GM18520 (cell line): Measurements from ENCODE around the gene EMC1.
"Not testable (repeated sequence)": the region's sequence is repeated elsewhere in the genome, so short reads cannot be mapped to it uniquely, and the experiment has no call there.

Experiments used
- ATAC-seq: cut with Tn5 transposase; IDR thresholded peaks from one replicate; pipeline ENCODE4 v1.9.1; 2021; ENCODE audit not compliant: unreplicated experiment

EMC1 gene

GRCh38 chr1:19196331-19196730 is 55.0 kb downstream of the EMC1 start:
- ATAC-seq = no peak

DNA sequence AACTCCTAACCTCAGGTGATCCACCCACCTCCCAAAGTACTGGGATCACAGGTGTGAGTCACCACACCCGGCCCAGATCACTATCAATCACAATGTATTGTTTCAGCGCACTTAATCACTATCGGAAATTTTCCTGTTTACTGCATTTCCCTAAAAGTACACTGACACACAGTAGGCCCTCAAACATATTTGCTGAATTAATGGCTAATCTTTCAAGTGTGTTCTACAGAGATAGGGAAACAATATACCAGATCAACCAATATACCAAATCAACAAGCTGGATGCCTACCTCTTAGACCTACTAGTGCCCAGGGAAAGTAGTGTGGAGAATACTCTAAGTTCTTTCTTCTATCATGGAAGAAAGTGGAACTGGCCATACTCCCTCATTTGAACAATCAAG is 58.3 kb downstream of the EMC1 start:
- ATAC-seq = no peak

DNA sequence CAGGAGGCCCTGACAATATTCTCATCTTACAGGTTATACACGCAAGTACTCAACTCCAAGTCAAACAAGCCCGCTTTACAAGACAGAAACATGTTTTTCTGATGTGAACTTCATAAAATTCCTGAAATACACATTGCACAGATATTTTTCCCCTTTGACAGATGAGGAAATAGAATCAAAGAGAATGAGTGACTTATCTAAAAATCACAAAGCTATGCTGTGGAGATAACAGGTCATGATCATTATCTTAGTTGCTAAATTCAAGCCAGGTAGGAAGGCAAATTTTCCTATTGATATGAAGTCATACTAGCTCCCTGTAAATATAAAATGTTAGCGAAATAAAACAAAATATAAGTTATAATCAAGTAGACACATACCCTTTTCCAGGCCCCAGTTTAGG is 59.5 kb downstream of the EMC1 start:
- no peak for ATAC-seq

- no peak for ATAC-seq
These were observed 60.9 kb downstream of the EMC1 start for GRCh38 chr1:19190468-19190867.

GRCh38 chr1:19189270-19189669 is 62.1 kb downstream of the EMC1 start:
- ATAC-seq = no peak

- ATAC-seq = no peak
These were observed 63.5 kb downstream of the EMC1 start for GRCh38 chr1:19187852-19188251.

GRCh38 chr1:19186001-19186400 is 65.3 kb downstream of the EMC1 start:
- ATAC-seq = no peak

DNA sequence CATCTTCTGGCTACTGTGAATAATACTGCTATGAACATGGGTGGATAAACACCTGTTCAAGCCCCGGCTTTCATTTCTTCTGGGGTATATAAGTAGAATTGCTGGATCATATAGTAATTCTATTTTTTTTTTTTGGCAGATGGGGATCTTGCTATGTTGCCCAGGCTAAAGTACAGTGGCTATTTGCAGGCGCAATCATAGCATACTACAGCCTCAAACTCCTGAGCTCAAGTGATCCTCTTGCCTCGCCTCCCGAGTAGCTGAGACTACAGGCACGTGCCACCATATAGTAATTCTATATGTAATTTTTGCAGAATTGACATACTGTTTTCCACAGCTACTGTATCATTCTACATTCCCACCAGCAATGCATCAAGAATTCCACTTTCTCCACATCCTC is 69.1 kb downstream of the EMC1 start:
- ATAC-seq = no peak

- not testable (repeated sequence) for ATAC-seq
These were observed 71.1 kb downstream of the EMC1 start for GRCh38 chr1:19180265-19180657.

DNA sequence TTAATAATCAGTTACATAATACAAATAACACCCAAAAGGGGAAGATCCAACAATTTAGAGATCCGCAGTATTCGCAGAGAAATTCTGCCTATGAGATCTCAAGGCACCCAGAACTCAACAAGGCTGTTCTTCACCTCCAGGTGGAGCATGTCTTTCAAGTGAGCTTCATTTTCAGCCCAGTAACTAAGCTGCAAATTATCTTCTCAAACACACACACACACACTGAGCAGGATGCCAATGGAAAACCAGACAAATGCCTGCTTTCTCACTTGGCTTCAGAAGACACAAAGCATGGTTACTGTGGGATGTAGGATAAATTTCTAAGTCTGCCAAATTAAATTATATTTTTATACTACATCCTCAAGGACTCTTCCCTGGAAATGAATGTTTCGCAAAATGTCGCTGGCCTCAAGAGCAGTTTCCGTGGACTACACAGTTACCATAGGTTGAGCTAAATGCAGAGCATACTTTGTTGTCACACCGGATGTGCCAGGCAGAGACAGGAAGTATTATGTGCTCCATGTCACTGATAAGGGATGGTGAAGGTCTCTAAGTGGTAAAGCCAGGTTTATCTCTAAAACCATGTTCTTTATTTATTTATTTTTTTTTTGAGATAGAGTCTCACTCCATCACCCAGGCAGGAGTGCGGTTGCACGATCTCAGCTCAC is 71.6 kb downstream of the EMC1 start:
- ATAC-seq = no peak

- ATAC-seq = no peak
These were observed 72.5 kb downstream of the EMC1 start for GRCh38 chr1:19178734-19179398.

DNA sequence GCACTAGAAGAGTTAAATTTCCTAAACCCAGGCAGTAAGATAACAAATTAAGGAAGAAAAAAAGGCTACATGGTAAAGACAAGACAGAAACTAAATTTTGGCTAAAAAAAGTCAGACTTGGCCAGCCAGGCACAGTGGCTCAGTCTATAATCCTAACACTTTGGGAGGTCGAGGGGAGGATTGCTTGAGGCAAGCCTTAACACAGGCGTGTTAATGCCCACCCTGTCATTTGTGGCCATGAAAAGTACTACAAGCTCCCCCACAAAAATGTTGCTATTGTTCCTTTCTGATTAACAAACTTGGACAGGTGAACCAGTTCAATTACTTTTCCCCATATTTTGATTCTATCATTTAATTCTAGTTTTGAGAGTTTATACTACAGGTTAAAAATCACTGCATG is 73.5 kb downstream of the EMC1 start:
- no peak for ATAC-seq

DNA sequence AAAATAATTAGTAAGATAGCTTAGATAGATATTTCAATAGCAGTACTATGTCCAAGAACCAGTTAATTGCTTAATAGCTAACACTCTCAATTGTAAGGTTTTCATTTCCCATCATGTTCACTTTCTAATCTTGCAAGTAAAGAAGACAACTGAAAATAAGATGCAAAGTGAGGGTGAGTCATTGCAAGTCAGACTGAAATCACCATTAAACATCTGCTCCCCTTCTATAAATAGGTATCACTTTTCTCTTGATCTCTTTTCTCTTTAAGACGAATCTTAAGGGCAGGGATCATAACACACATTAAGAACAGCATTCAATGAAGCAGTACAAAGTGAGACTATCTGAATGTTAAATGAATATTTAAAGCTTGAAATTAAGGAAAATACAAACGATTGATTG is 81.7 kb downstream of the EMC1 start:
- ATAC-seq = peak; percentile 71

DNA sequence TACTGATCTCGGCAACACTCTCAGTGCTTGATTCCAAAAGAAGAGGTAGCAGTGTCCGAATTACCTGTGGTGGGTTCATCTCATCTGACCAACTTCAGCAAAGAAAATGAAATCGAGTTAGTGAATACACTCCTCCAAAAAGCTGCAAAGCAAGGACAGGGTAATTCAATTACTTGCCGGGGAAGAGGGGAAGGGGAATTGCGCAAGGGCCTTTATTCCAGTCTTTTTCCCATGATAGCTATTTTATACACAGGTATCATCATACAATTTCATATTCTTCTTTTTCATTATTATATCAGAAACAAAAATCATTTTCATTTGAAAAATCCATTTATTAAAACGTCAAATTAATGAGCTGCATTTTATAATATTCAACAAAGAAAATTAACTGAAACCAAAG is 84.2 kb downstream of the EMC1 start:
- no peak for ATAC-seq

DNA sequence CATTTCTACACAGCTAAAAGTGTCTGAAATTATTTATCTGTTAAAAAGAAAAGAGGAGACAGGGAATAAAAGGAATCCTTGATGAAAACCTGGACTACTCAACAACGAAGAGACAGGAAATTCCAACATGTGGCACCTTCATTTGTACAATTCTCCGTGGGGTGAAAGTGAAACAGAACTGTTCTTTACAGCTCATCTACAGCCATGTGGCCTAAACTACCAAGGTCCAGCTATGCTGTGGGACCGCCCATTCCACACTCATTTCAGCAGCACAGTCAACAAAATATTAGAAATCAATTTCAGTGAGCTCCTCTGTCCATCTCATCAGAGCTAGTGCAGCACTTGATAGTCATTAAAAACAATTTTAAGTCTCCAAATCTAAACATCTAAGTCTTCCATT is 85.3 kb downstream of the EMC1 start:
- ATAC-seq = no peak
